Calu3 (cell line): ENCODE measurements around the gene KRTAP9-1. TPM values are rescaled to one million over a fixed set of nuclear protein-coding genes. Genes with fewer than 3 reads are reported as not detected.

Experiments
- BruUV-seq: library from RNA; stranded (reverse); fragments of 400-500 nt; replicated peaks from 2 replicates; lab custom pipeline; 2021; lab: Mats Ljungman, UMichigan
- CTCF ChIA-PET: fragments of 300-600 bp; sonication (Branson Sonifier 250); formaldehyde crosslinking; loops from one replicate; lab custom pipeline; 2022; ENCODE audit warnings: antibody characterized with exemption; lab: Charles Lee
- DNase-seq: peaks from one replicate; pipeline ENCODE4 v3.0.0; 2022
- H3K27ac Mint-ChIP-seq: one replicate; pipeline ENCODE4 v1.8.0; 2022; ENCODE audit warnings: mixed read lengths; ENCODE audit not compliant: unreplicated experiment
- H3K27me3 Mint-ChIP-seq: one replicate; pipeline ENCODE4 v1.8.0; 2022; ENCODE audit warnings: mixed read lengths; ENCODE audit not compliant: unreplicated experiment
- H3K36me3 Mint-ChIP-seq: one replicate; pipeline ENCODE4 v1.8.0; 2022; ENCODE audit warnings: mild to moderate bottlenecking, moderate library complexity, mixed read lengths; ENCODE audit not compliant: insufficient read depth, unreplicated experiment
- H3K4me1 Mint-ChIP-seq: one replicate; pipeline ENCODE4 v1.8.0; 2022; ENCODE audit warnings: mild to moderate bottlenecking, low read depth, mixed read lengths; ENCODE audit not compliant: unreplicated experiment
- H3K4me3 Mint-ChIP-seq: one replicate; pipeline ENCODE4 v1.8.0; 2022; ENCODE audit warnings: mild to moderate bottlenecking, low read depth, moderate library complexity, mixed read lengths; ENCODE audit not compliant: unreplicated experiment
- H3K9me3 Mint-ChIP-seq: one replicate; pipeline ENCODE4 v1.8.0; 2022; ENCODE audit warnings: low read depth, mixed read lengths; ENCODE audit not compliant: unreplicated experiment
- CTCF ChIP-seq: fragments of 200-600 bp; IDR thresholded peaks from one replicate; pipeline ENCODE4 v1.8.0; 2022; ENCODE audit warnings: antibody characterized with exemption; ENCODE audit not compliant: unreplicated experiment
- intact Hi-C: fragments of 100-400 bp; cut with micrococcal nuclease; formaldehyde crosslinking; loops from one replicate; pipeline ENCODE4 v1.10.0; 2022; ENCODE audit not compliant: unreplicated experiment
- total RNA-seq: library from RNA; stranded (reverse); gene quantifications from 2 replicates; pipeline ENCODE4 v1.2.3, GENCODE V29; 2022

KRTAP9-1 gene
- total RNA-seq, 1 experiment from 2014 or later: not detected

GRCh38 chr17:41163828-41164227 is 25.9 kb upstream of the KRTAP9-1 start:
- CTCF ChIA-PET: no interaction called here
- H3K27ac Mint-ChIP-seq: no peak overlapping the region
- BruUV-seq: no TSS peak
- TF ChIP-seq CTCF: no peak
- no peak for DNase-seq
- no peaks in the 10 kb centered on the region for H3K4me1 Mint-ChIP-seq
- no peaks in the 10 kb centered on the region for H3K27me3 Mint-ChIP-seq
- no peak overlapping the region for H3K4me3 Mint-ChIP-seq
- no peaks in the 10 kb centered on the region for H3K9me3 Mint-ChIP-seq
- intact Hi-C loops: no loop called here
- H3K36me3 Mint-ChIP-seq: no peaks in the 10 kb centered on the region

GRCh38 chr17:41167561-41167960 is 22.1 kb upstream of the KRTAP9-1 start:
- CTCF ChIA-PET: no interaction called here
- no peak for DNase-seq
- intact Hi-C loops: no loop called here
- Mint-ChIP-seq H3K27ac (no peak overlapping the region), H3K27me3 (no peaks in the 10 kb centered on the region), H3K4me1 (no peaks in the 10 kb centered on the region), H3K4me3 (no peak overlapping the region), H3K36me3 (no peaks in the 10 kb centered on the region), H3K9me3 (no peaks in the 10 kb centered on the region)
- TF ChIP-seq CTCF: no peak
- no TSS peak for BruUV-seq

- CTCF ChIA-PET: no interaction called here
- Mint-ChIP-seq H3K4me1 (no peaks in the 10 kb centered on the region), H3K4me3 (no peak within 1 kb of the TSS), H3K27me3 (no peaks in the 10 kb centered on the region), H3K36me3 (no peaks in the 10 kb centered on the region), H3K27ac (no peak within 1 kb of the TSS), H3K9me3 (no peaks in the 10 kb centered on the region)
- no TSS peak for BruUV-seq
- no peak for TF ChIP-seq CTCF
- DNase-seq: no peak
- intact Hi-C loops: no loop called here
These were observed 21.6 kb upstream of the KRTAP9-1 start, which contains the start of gene KRTAP4-3 for GRCh38 chr17:41168121-41168520. KRTAP4-3 (minus strand) TSS chr17:41168221; CDS start chr17:41168172, 49 bp downstream.

GRCh38 chr17:41171886-41172285 is 17.8 kb upstream of the KRTAP9-1 start:
- TF ChIP-seq CTCF: no peak
- Mint-ChIP-seq H3K36me3 (no peaks in the 10 kb centered on the region), H3K4me3 (no peak overlapping the region), H3K27ac (no peak overlapping the region), H3K9me3 (no peaks in the 10 kb centered on the region), H3K4me1 (no peaks in the 10 kb centered on the region), H3K27me3 (no peaks in the 10 kb centered on the region)
- BruUV-seq: no TSS peak
- no peak for DNase-seq
- CTCF ChIA-PET: interaction anchor here (0.8 kb wide), 1 partner anchor 11 kb away, joined by 3 read pairs; no protein-coding TSS in a partner anchor
- intact Hi-C loops: no loop called here
